GM10266 (cell line): Measurements from ENCODE around the gene LYRM2.

Experiments
- DNase-seq: peaks from one replicate; pipeline ENCODE4 v3.0.0; 2012; ENCODE audit errors: extremely low spot score
- CTCF ChIP-seq: IDR thresholded peaks from 2 replicates; pipeline ENCODE4 v1.5.1; 2012; ENCODE audit warnings: mild to moderate bottlenecking, low read depth; ENCODE audit not compliant: control insufficient read depth, insufficient read depth; ENCODE audit errors: missing control alignments

Gene LYRM2

GRCh38 chr6:89638320-89639195 lies at the start of gene LYRM2:
Gene LYRM2 (minus strand): TSS chr6:89638747. CDS start chr6:89638716, 31 bp downstream.
- TF ChIP-seq CTCF, result no peak
- DNase-seq, result peak; percentile 89

- DNase-seq, result no peak
- no peak for TF ChIP-seq CTCF
Measured at GRCh38 chr6:89688328-89688727, 49.8 kb upstream of the LYRM2 start.

- DNase-seq, result no peak
- no peak for TF ChIP-seq CTCF
Measured at GRCh38 chr6:89685311-89685710, 46.8 kb upstream of the LYRM2 start.

- TF ChIP-seq CTCF, result no peak
- no peak for DNase-seq
Measured at GRCh38 chr6:89682991-89683390, 44.4 kb upstream of the LYRM2 start.

GRCh38 chr6:89681983-89682564 lies 43.5 kb upstream of the LYRM2 start:
- TF ChIP-seq CTCF, result no peak
- DNase-seq, result no peak

GRCh38 chr6:89680551-89680950 lies 42.0 kb upstream of the LYRM2 start:
- DNase-seq, result no peak
- TF ChIP-seq CTCF, result no peak

- no peak for DNase-seq
- no peak for TF ChIP-seq CTCF
Measured at GRCh38 chr6:89680150-89680549, 41.6 kb upstream of the LYRM2 start.
